ENCODE results near the gene ISL2.
"Not testable (repeated sequence)": the region's sequence is repeated elsewhere in the genome, so short reads cannot be mapped to it uniquely, and the experiment has no call there.

The ISL2 gene

GRCh38 chr15:76312540-76313174 is 23.9 kb upstream of the ISL2 start:
- Histone ChIP-seq H3K36me3 (replicated peaks) (no peaks in the 10 kb centered on the region), H3K27ac (no peak overlapping the region), H3K27me3 (replicated peaks) (no peaks in the 10 kb centered on the region), H3K4me3 (ENCODE audit: low read depth, low read length) (no peak overlapping the region)
- DNase-seq = no peak
- in situ Hi-C loops (cut with HindIII; ENCODE audit: low pct_ligation_motif_present, low sequenced_read_pairs) = no loop called here
- TF ChIP-seq, protein P1, sequence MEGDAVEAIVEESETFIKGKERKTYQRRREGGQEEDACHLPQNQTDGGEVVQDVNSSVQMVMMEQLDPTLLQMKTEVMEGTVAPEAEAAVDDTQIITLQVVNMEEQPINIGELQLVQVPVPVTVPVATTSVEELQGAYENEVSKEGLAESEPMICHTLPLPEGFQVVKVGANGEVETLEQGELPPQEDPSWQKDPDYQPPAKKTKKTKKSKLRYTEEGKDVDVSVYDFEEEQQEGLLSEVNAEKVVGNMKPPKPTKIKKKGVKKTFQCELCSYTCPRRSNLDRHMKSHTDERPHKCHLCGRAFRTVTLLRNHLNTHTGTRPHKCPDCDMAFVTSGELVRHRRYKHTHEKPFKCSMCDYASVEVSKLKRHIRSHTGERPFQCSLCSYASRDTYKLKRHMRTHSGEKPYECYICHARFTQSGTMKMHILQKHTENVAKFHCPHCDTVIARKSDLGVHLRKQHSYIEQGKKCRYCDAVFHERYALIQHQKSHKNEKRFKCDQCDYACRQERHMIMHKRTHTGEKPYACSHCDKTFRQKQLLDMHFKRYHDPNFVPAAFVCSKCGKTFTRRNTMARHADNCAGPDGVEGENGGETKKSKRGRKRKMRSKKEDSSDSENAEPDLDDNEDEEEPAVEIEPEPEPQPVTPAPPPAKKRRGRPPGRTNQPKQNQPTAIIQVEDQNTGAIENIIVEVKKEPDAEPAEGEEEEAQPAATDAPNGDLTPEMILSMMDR (IDR thresholded peaks at IDR 0.05; ENCODE audit: low read depth, low read length, missing control alignments) = no peak

GRCh38 chr15:76313175-76313567 is 23.4 kb upstream of the ISL2 start:
- DNase-seq; H3K36me3 ChIP-seq (replicated peaks); H3K27ac ChIP-seq; H3K4me3 ChIP-seq (ENCODE audit: low read depth, low read length); H3K27me3 ChIP-seq (replicated peaks); in situ Hi-C loops (cut with HindIII; ENCODE audit: low pct_ligation_motif_present, low sequenced_read_pairs): not testable (repeated sequence)

DNA sequence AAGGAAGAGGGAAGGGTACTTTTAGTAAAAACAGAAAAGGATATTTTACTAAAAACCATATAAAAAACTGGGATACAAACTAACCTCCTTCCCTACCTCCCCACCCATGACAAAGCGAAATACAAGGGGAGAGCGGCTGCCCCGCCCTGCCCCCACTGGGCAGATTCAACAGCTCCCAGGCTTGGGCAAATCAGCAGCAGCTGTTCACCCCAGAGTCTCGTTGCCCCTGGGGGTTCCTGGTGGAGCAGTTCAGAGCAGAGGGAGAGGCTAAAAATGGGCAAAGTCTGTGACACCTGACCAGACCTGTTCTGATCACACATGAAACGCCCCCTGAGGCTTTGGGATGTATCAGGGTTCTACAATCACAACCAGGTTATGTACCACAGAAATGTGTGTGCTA is 22.8 kb upstream of the ISL2 start:
- Histone ChIP-seq H3K4me3 (ENCODE audit: low read depth, low read length) (no peak overlapping the region), H3K27me3 (replicated peaks) (no peaks in the 10 kb centered on the region), H3K27ac (no peak overlapping the region), H3K36me3 (replicated peaks) (no peaks in the 10 kb centered on the region)
- TF ChIP-seq, protein P1 (IDR thresholded peaks at IDR 0.05; ENCODE audit: low read depth, low read length, missing control alignments) = no peak
- in situ Hi-C loops (cut with HindIII; ENCODE audit: low pct_ligation_motif_present, low sequenced_read_pairs) = no loop called here
- DNase-seq = no peak

- in situ Hi-C loops (cut with HindIII; ENCODE audit: low pct_ligation_motif_present, low sequenced_read_pairs) = no loop called here
- no peak for DNase-seq
- no peak overlapping the region for H3K27ac ChIP-seq
- peaks cover 7% of the 10 kb centered on the region for H3K27me3 ChIP-seq (replicated peaks)
- no peaks in the 10 kb centered on the region for H3K36me3 ChIP-seq (replicated peaks)
- H3K4me3 ChIP-seq (ENCODE audit: low read depth, low read length) = no peak overlapping the region
- TF ChIP-seq, protein P1 (IDR thresholded peaks at IDR 0.05; ENCODE audit: low read depth, low read length, missing control alignments) = no peak
Observed at GRCh38 chr15:76320012-76320411, 16.6 kb upstream of the ISL2 start.

GRCh38 chr15:76321171-76321570 is 15.4 kb upstream of the ISL2 start:
- DNase-seq = no peak
- no peak overlapping the region for H3K27ac ChIP-seq
- TF ChIP-seq, protein P1 (IDR thresholded peaks at IDR 0.05; ENCODE audit: low read depth, low read length, missing control alignments) = no peak
- H3K36me3 ChIP-seq (replicated peaks) = no peaks in the 10 kb centered on the region
- in situ Hi-C loops (cut with HindIII; ENCODE audit: low pct_ligation_motif_present, low sequenced_read_pairs) = no loop called here
- H3K4me3 ChIP-seq (ENCODE audit: low read depth, low read length) = no peak overlapping the region
- H3K27me3 ChIP-seq (replicated peaks) = peaks cover 10% of the 10 kb centered on the region

- in situ Hi-C loops (cut with HindIII; ENCODE audit: low pct_ligation_motif_present, low sequenced_read_pairs) = no loop called here
- Histone ChIP-seq H3K4me3 (ENCODE audit: low read depth, low read length) (no peak overlapping the region), H3K36me3 (replicated peaks) (no peaks in the 10 kb centered on the region), H3K27ac (no peak overlapping the region), H3K27me3 (replicated peaks) (peaks cover 10% of the 10 kb centered on the region)
- no peak for DNase-seq
- TF ChIP-seq, protein P1 (IDR thresholded peaks at IDR 0.05; ENCODE audit: low read depth, low read length, missing control alignments) = no peak
Observed at GRCh38 chr15:76321602-76322001, 15.0 kb upstream of the ISL2 start.
